Thoracic aorta (tissue), 2 donors: ENCODE data around the gene ZMAT5. TPM values are rescaled to one million over a fixed set of nuclear protein-coding genes. Genes with fewer than 3 reads are reported as not detected.
A peak's percentile ranks its signal among the peaks of the same experiment; 100 is the strongest.

Experiments
- ATAC-seq: fragments of 150-250 bp; one replicate; pipeline ENCODE4 v1.8.0; 2017; ENCODE audit warnings: low read depth; ENCODE audit not compliant: insufficient number of reproducible peaks, low FRiP score
- DNase-seq: peaks from one replicate; pipeline ENCODE4 v3.0.0-alpha.2; 2020; ENCODE audit warnings: low spot score
- H3K27ac ChIP-seq, 2 donors: fragments of 200-600 bp; sonication (generic); 1 replicate in 1 of 2; 2 replicates in 1 of 2; pipeline ENCODE4 v1.5.1; 2016; ENCODE audit warnings: mild to moderate bottlenecking in 2 of 2, moderate library complexity in 2 of 2
- H3K27me3 ChIP-seq: fragments of 200-600 bp; sonication (generic); replicated peaks from 2 replicates; pipeline ENCODE4 v1.6.0; 2016; ENCODE audit warnings: mild to moderate bottlenecking; ENCODE audit not compliant: insufficient read depth
- H3K36me3 ChIP-seq: fragments of 200-600 bp; sonication (generic); one replicate; pipeline ENCODE4 v1.5.1; 2016
- H3K4me1 ChIP-seq, 2 donors: fragments of 200-600 bp; sonication (generic); 1 replicate in 1 of 2; 2 replicates in 1 of 2; pipeline versions ENCODE4 v1.5.1 to v1.6.0; 2016; ENCODE audit warnings: low read depth in 2 of 2, mild to moderate bottlenecking in 1 of 2; ENCODE audit not compliant: control insufficient read depth in 1 of 2
- H3K4me3 ChIP-seq: fragments of 200-600 bp; sonication (generic); 2 replicates; pipeline ENCODE4 v1.5.1; 2016; ENCODE audit warnings: mild to moderate bottlenecking
- H3K9me3 ChIP-seq: fragments of 200-600 bp; sonication (generic); 2 replicates; pipeline ENCODE4 v1.5.1; 2016
- CTCF ChIP-seq: fragments of 200-600 bp; sonication (generic); IDR thresholded peaks from one replicate; pipeline ENCODE4 v1.5.1; 2019; ENCODE audit warnings: antibody characterized with exemption
- total RNA-seq, 2 donors: library from RNA; depleted of rRNA; stranded (reverse); fragments of >200 nt; gene quantifications; one replicate each; pipeline versions ENCODE4 v1.1.0 to v1.2.3, GENCODE V29; 2016

The ZMAT5 gene
- total RNA-seq, 2 donors from 2014 or later: 11.0 to 26.8 TPM

DNA sequence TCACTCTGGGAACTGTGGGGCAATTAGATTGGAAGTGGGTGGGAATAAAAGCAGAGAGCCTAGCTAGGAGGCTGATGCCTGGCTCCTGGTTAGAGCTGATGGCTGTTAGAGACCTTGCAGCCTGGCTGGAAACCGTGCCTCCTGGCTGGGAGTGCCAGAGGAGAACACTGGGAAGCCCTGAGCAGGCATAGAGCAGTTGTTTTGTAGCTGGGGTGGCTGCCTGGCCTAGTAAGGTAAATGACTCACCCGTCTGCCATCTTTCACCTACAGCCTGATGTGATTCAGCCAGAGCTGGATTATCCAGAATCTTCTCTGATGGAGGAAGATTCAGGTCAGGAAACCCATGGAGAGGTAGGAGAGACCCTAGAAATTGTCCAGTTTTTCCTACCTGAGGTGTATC lies 6.4 kb upstream of the ZMAT5 start:
- no peaks in the 10 kb centered on the region for H3K9me3 ChIP-seq
- H3K27me3 ChIP-seq: no peaks in the 10 kb centered on the region
- peaks cover 19% of the 10 kb centered on the region for H3K36me3 ChIP-seq
- H3K27ac ChIP-seq: no peak overlapping the region
- no peak for TF ChIP-seq CTCF
- peaks cover 3 to 7% of the 10 kb centered on the region in 2 donors for H3K4me1 ChIP-seq
- no peak overlapping the region for H3K4me3 ChIP-seq
- DNase-seq (no peak), ATAC-seq (no peak)

- Histone ChIP-seq H3K9me3 (no peaks in the 10 kb centered on the region), H3K27ac (no peak overlapping the region), H3K4me3 (no peak overlapping the region), H3K4me1 (peaks cover 7 to 13% of the 10 kb centered on the region in 2 donors), H3K27me3 (no peaks in the 10 kb centered on the region), H3K36me3 (peaks cover 19% of the 10 kb centered on the region)
- DNase-seq (no peak), ATAC-seq (no peak)
- TF ChIP-seq CTCF: no peak
Measured at GRCh38 chr22:29772170-29772641, 5.4 kb upstream of the ZMAT5 start.

DNA sequence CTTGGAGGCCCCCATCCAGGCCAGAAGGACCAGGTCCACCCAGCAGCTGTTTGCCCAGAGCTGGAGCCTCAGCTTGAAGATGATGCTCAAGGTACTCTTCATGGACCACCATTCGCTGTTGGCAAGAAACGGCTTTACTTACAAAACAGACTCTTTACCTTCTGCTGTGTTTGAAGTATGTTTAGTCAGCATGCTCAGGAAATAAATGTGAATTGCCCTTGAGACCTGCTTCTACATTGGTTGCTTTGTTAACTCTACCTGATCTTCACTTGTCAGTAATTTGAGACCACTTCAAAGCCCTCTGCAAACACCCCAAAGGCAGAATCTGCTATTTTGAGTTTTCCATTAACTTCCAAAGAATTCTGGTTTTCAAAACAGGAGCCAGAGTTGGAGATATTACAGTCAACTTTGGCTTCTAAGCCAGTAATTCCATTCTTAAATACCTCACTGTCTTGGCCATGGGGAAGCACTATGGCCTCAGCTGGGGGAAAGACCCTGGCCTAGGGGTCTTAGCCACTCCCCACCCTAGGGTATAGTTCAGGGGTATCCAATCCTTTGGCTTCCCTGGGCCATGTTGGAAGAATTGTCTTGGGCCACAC lies 3.0 kb upstream of the ZMAT5 start:
- TF ChIP-seq CTCF: no peak
- Histone ChIP-seq H3K9me3 (no peaks in the 10 kb centered on the region), H3K36me3 (peaks cover 19% of the 10 kb centered on the region), H3K27me3 (no peaks in the 10 kb centered on the region), H3K27ac (no peak overlapping the region), H3K4me1 (peaks cover 13 to 22% of the 10 kb centered on the region in 2 donors), H3K4me3 (no peak overlapping the region)
- no peak for DNase-seq
- ATAC-seq: no peak

DNA sequence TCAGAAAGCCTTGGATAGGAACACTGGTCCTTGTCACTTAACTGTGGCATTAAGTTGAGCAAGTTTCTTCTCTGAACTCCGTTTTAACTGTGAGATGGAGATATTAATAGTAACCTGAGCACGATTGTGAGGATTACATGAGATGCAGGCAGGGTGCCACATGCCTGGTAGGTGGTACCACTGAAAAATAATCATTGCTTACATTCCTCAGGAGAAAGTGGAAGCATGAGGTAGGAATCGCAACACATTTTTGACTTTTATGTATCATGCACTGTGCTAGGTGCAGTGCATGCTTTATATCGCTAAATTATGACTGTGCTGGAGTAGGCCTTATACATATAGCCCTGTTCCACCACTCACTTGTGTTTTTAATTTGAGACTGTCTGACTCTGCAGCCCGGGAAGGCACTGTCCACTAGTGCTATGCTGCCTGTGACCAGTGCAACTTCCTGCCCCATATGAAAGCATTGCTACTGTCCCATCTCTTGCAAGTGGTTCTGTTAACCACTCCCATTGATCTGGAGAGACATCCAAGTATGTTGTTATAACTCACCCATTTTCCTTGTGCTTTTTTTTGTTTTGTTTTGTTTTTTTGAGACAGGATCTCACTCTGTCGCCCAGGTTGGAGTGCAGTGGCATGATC lies 1.4 kb upstream of the ZMAT5 start:
- no peak for ATAC-seq
- Histone ChIP-seq H3K36me3 (peaks cover 19% of the 10 kb centered on the region), H3K27ac (no peak overlapping the region), H3K4me1 (peaks cover 13 to 22% of the 10 kb centered on the region in 2 donors), H3K4me3 (peak overlapping the region; percentile 87), H3K27me3 (no peaks in the 10 kb centered on the region), H3K9me3 (no peaks in the 10 kb centered on the region)
- no peak for TF ChIP-seq CTCF
- DNase-seq: no peak

GRCh38 chr22:29767171-29768051 lies 604 bp upstream of the ZMAT5 start, which contains the start of gene UQCR10:
TSS of gene UQCR10 (plus strand) at chr22:29767369. CDS start at chr22:29767399, 30 bp downstream.
- no peaks in the 10 kb centered on the region for H3K27me3 ChIP-seq
- ATAC-seq (peak; percentile 90), DNase-seq (peak; percentile 80)
- peak within 1 kb of the TSS; percentile 87 for H3K4me3 ChIP-seq
- TF ChIP-seq CTCF: no peak
- H3K4me1 ChIP-seq: peaks cover 13 to 22% of the 10 kb centered on the region in 2 donors
- no peaks in the 10 kb centered on the region for H3K9me3 ChIP-seq
- peak within 1 kb of the TSS; percentile 55 to 73 for H3K27ac ChIP-seq
- peaks cover 19% of the 10 kb centered on the region for H3K36me3 ChIP-seq
